Spinal cord (tissue), 10 donors: ENCODE measurements around the gene GABRB2. TPM values are rescaled to one million over a fixed set of nuclear protein-coding genes. Genes with fewer than 3 reads are reported as not detected.

ENCODE experiments used
- DNase-seq, 6 donors: peaks; one replicate each; pipeline versions ENCODE4 v3.0.0 to v3.0.0-alpha.2; 2013 to 2015; ENCODE audit warnings: low spot score in 6 of 6, low read depth in 4 of 6
- H3K27ac ChIP-seq: one replicate; pipeline ENCODE4 v1.5.1; 2013; ENCODE audit warnings: low read depth, low read length, control low read depth
- H3K27me3 ChIP-seq: one replicate; pipeline ENCODE4 v1.6.1; 2013; ENCODE audit warnings: low read length; ENCODE audit not compliant: control insufficient read depth, insufficient read depth
- H3K36me3 ChIP-seq: one replicate; pipeline ENCODE4 v1.6.1; 2013; ENCODE audit warnings: low read length; ENCODE audit not compliant: control insufficient read depth, insufficient read depth
- H3K4me1 ChIP-seq: one replicate; pipeline ENCODE4 v1.6.1; 2013; ENCODE audit warnings: low read length; ENCODE audit not compliant: control insufficient read depth, insufficient read depth
- H3K4me3 ChIP-seq: one replicate; pipeline ENCODE4 v1.5.1; 2013; ENCODE audit warnings: low read depth, low read length, control low read depth
- H3K9me3 ChIP-seq: one replicate; pipeline ENCODE4 v1.6.1; 2013; ENCODE audit warnings: low read length; ENCODE audit not compliant: control insufficient read depth, insufficient read depth
- WGBS: methylation state at CpG from one replicate; pipeline ENCODE4 v1.1.5; 2013; ENCODE audit warnings: missing lambda C conversion rate; ENCODE audit not compliant: insufficient coverage; 5-methylcytosine and 5-hydroxymethylcytosine counted together
- polyA plus RNA-seq, 2 donors: library from polyadenylated mRNA; unstranded; fragments of 120-200 nt; gene quantifications; one replicate each; pipeline ENCODE4 v1.2.1, GENCODE V29; 2013; ENCODE audit not compliant: insufficient read length in 2 of 2
- total RNA-seq, 2 donors: library from RNA; depleted of rRNA in 1 of 2; stranded (reverse); fragments of 120-200 nt in 1 of 2; fragments of >200 nt in 1 of 2; gene quantifications; one replicate each; pipeline versions ENCODE4 v1.2.3 to v1.2.4, GENCODE V29; 2013 to 2014
- donor health status: healthy.

Gene GABRB2
- total and polyA plus RNA-seq, 4 donors = 9.8 to 44.6 (median 22.4) TPM

DNA sequence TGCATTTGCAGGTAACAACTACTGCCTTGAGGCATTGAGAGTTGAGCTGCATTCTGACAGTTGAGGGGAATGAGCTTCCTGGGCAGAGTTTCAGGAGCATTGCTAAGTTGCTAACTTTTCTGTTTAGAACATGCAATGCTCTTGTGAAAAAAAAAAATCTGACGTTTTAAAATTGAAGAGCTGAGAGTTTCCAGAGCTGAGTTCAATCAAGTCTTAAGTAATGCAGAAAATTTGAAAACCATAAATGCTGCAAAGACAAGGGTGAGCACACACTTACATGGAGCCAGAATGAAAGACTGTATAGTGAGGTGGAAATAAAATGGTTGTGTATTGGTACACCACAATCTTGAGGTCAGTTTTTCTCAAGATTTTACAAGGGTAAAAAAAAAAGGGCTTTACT, 166.0 kb downstream of the GABRB2 start:
- 20% methylated on average over 1 of the region's 1 CpG for whole genome bisulfite sequencing
- no peaks in the 10 kb centered on the region for H3K4me1 ChIP-seq
- H3K4me3 ChIP-seq = no peak overlapping the region
- no peaks in the 10 kb centered on the region for H3K9me3 ChIP-seq
- no peaks in the 10 kb centered on the region for H3K27me3 ChIP-seq
- H3K36me3 ChIP-seq = no peaks in the 10 kb centered on the region
- no peak overlapping the region for H3K27ac ChIP-seq
- DNase-seq = peak in 1 of 6 donors; percentile 1

DNA sequence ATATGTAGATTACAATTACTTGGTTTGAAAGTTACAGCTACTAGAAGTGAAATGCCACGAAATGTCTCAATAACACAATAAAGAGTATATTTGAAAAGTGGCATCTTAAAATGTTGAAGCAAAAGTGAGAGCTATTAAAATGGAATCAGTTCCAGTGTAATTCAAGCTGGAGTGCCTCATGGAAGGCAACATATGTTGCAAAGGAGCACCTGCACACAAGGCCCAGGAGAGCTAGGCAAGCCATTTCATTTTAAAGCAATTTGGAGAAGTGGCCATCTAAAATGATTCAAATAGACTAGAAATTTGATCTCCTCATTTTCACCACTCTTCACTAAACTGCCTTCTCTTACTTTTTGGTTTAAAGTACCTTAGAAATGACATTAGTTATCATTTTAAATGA, 167.8 kb downstream of the GABRB2 start:
- Histone ChIP-seq H3K9me3 (no peaks in the 10 kb centered on the region), H3K27ac (no peak overlapping the region), H3K27me3 (no peaks in the 10 kb centered on the region), H3K4me1 (no peaks in the 10 kb centered on the region), H3K36me3 (no peaks in the 10 kb centered on the region), H3K4me3 (no peak overlapping the region)
- no CpG with 5 or more reads among the region's 1 CpG for WGBS
- no peak for DNase-seq

DNA sequence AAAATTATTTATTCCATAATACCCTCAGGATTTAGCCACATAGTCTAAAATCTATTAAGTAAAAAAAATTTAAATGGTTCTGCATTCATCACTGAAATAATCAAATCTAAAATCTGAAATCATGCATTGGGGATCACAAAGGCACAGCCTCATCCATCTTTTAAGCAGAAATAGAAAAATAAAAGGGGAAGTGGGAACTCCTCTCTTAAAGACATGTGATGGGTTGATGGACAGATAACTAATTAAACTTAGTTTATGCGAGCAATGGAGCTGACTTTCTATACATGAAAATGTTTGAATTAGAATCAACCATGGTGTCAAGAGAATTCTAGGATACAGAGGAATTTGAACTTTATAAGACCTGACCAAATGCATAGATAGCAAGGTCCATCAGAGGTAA, 170.5 kb downstream of the GABRB2 start:
- H3K4me1 ChIP-seq = no peaks in the 10 kb centered on the region
- H3K4me3 ChIP-seq = no peak overlapping the region
- H3K9me3 ChIP-seq = no peaks in the 10 kb centered on the region
- H3K27me3 ChIP-seq = no peaks in the 10 kb centered on the region
- no peak for DNase-seq
- no CpG with 5 or more reads among the region's 1 CpG for WGBS
- no peak overlapping the region for H3K27ac ChIP-seq
- no peaks in the 10 kb centered on the region for H3K36me3 ChIP-seq

DNA sequence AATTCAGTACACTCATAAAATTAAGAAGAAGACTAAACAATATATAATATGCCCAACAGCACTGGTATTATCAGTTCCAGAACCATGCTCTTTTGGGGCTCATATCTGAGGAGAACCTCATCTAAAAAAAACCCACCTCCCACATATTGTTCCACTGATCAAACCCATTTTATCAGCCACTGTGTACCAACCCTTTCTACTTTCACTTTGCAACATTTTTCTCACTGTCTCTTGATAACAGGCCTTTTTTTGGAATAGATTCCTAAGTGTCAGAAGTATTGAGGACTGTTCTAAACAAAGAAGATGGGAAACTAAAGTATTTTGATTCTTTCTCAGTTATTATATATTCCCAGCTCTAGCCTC, 173.2 kb downstream of the GABRB2 start:
- Histone ChIP-seq H3K36me3 (no peaks in the 10 kb centered on the region), H3K4me1 (no peaks in the 10 kb centered on the region), H3K27me3 (no peaks in the 10 kb centered on the region), H3K27ac (no peak overlapping the region), H3K9me3 (no peaks in the 10 kb centered on the region), H3K4me3 (no peak overlapping the region)
- DNase-seq = no peak

DNA sequence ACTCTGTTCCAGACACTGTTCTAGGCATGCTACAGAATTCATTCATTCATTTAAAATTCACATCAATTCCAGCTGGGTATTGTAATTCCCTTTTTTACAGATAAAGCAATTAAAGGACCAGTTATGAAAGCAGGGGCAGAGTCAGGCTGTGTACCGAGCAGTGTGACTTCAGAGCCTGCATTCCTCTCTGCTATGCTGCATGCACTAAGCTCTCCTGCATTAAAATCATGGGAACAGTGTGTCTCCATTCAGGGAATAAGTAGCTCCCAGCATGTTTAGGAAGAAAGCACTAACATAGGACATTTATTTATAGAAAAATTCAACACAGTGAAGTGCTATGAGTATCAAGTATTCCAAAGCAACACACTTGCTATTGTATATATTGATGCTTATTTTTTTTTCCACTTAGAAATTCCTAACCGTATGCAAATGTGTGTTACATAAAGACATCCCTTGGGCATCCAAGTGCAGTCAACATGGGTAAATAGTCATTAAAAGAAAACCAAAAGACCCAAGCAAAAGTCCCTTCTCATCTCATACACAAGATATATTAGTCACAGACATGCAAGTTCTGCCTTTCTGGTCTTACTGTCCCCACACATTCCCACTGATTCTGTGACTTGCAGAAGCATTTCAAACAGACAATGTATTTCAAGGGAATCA, 173.7 kb downstream of the GABRB2 start:
- H3K36me3 ChIP-seq = no peaks in the 10 kb centered on the region
- no peak overlapping the region for H3K4me3 ChIP-seq
- H3K9me3 ChIP-seq = no peaks in the 10 kb centered on the region
- DNase-seq = peak in 2 of 6 donors; percentile 9 to 55
- no CpG with 5 or more reads among the region's 2 CpGs for WGBS
- H3K27ac ChIP-seq = no peak overlapping the region
- no peaks in the 10 kb centered on the region for H3K4me1 ChIP-seq
- no peaks in the 10 kb centered on the region for H3K27me3 ChIP-seq

DNA sequence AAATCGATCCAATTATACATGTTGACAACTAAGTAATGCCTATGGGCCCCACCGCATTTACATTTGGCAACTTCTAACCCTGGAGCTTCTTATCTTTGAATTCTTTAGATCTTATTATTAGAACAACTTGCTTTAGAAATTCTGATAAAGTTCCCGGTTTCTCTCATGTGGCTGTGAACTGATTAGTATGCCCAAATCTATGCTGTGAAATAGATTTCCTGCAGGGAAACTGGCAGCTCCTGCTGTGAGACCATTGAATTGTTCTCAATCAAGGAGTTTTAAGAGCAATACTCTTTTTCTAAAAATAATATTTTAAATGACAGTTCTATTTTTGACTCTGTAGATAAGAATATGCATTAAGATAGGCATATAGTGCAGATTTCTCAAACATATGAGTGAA, 177.5 kb downstream of the GABRB2 start:
- H3K4me1 ChIP-seq = no peaks in the 10 kb centered on the region
- peak in 2 of 6 donors; percentile 24 to 49 for DNase-seq
- H3K4me3 ChIP-seq = no peak overlapping the region
- H3K9me3 ChIP-seq = no peaks in the 10 kb centered on the region
- H3K27ac ChIP-seq = no peak overlapping the region
- no peaks in the 10 kb centered on the region for H3K27me3 ChIP-seq
- no CpG with 5 or more reads among the region's 3 CpGs for WGBS
- H3K36me3 ChIP-seq = no peaks in the 10 kb centered on the region

DNA sequence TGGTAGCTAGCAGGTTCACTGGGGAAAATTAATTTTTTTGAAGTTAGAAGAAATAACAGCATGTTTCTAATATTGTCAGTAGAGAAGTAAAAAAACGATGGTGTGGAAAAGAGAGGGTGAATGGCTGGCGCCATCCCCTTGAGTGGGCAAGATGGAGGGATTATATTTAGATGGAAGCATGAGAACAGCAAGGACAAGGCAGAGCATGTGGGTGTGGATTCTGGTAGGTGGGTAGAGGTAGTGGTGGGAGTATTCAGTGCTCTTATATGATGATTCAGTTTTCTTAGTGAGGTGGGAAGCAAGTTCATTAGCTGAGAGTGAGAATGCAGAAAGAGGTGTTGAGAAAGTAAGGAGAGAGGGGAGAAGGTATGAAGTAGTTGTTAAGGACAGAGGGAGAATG, 188.1 kb downstream of the GABRB2 start:
- Histone ChIP-seq H3K36me3 (no peaks in the 10 kb centered on the region), H3K27me3 (no peaks in the 10 kb centered on the region), H3K9me3 (no peaks in the 10 kb centered on the region), H3K27ac (no peak overlapping the region), H3K4me3 (no peak overlapping the region), H3K4me1 (no peaks in the 10 kb centered on the region)
- DNase-seq = no peak
- 95% methylated on average over 2 of the region's 2 CpGs for WGBS

DNA sequence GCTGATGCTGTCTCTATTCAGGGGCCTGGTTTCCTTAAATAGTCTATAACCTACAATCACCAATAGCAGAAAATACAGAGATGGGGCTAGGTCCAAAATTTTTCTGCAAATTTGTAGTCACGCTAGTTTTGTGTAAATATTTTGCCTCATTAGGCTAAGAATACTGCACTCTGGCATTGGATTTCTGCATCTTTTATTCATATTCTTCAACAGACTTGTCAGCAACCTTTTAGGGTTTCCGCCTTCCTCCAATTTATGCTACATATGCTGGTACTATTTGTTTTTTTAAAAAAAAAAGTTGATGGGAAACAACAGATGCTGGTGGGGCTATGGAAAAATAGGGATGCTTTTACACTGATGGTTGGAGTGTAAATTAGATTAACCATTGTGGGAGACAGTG, 202.3 kb downstream of the GABRB2 start:
- no CpG with 5 or more reads among the region's 2 CpGs for WGBS
- Histone ChIP-seq H3K4me1 (no peaks in the 10 kb centered on the region), H3K36me3 (no peaks in the 10 kb centered on the region), H3K9me3 (no peaks in the 10 kb centered on the region), H3K4me3 (no peak overlapping the region), H3K27me3 (no peaks in the 10 kb centered on the region), H3K27ac (no peak overlapping the region)
- peak in 1 of 6 donors; percentile 4 for DNase-seq

DNA sequence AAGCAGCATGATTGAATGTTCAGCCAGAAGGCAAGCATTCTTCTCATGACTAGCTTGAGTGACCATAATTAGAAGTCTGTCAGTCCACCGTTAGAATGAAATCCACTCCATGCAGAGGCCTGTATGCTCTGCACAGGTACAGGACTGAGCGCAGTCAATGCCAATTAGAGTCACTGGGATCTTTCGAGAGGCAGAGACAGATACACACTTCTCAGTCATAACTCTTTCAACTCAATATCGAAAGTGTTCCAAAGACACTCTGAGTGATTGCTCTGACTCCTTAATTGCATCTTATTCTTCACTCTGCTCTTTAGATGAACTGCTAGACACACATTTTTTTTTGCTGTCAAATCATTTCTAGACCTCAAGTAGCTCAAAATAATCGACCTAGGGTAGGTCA, 203.6 kb downstream of the GABRB2 start:
- peak in 1 of 6 donors; percentile 34 for DNase-seq
- Histone ChIP-seq H3K9me3 (no peaks in the 10 kb centered on the region), H3K27me3 (no peaks in the 10 kb centered on the region), H3K36me3 (no peaks in the 10 kb centered on the region), H3K4me3 (no peak overlapping the region), H3K4me1 (no peaks in the 10 kb centered on the region), H3K27ac (no peak overlapping the region)
- 87% methylated on average over 4 of the region's 5 CpGs for WGBS

DNA sequence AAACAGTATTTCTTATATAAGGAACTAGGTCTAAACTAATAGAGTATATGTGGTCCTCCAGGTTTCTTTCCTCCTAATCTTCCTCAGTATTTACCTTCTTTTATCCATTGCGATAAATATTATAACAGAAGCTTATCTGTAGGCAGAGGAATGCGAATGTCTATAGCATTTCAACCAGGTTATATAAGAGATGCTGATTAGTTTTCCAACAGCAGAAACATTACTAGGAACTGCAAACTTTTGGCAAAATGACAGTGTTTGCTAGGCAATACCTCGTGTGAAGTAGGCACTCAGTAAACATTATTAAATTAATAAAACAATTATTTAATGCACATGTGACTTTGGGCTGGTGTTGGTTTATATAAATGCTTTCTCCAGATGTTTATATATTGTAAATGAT, 206.5 kb downstream of the GABRB2 start:
- Histone ChIP-seq H3K27ac (no peak overlapping the region), H3K9me3 (no peaks in the 10 kb centered on the region), H3K4me3 (no peak overlapping the region), H3K36me3 (no peaks in the 10 kb centered on the region), H3K27me3 (no peaks in the 10 kb centered on the region), H3K4me1 (no peaks in the 10 kb centered on the region)
- no peak for DNase-seq
- no CpG with 5 or more reads among the region's 3 CpGs for WGBS
